HepG2 (cell line): ENCODE results near the gene STMND1. TPM values are rescaled to one million over a fixed set of nuclear protein-coding genes. Genes with fewer than 3 reads are reported as not detected.
A peak's percentile ranks its signal among the peaks of the same experiment; 100 is the strongest.

Experiments
- ATAC-seq: fragments of 200-7000 bp; cut with Tn5 transposase; 3 replicates; pipeline ENCODE4 v1.9.1; 2020; ENCODE audit warnings: mild to moderate bottlenecking, moderate library complexity
- BruUV-seq: library from RNA; stranded (reverse); fragments of 400-500 nt; replicated peaks from 2 replicates; lab custom pipeline; 2021; lab: Mats Ljungman, UMichigan
- CTCF ChIA-PET: fragments of 300-600 bp; formaldehyde crosslinking; extraction: SDS; loops from one replicate; lab custom pipeline; 2021; ENCODE audit warnings: low total read pairs, inconsistent platforms, low intra/inter-chr PET ratio; lab: Yijun Ruan, JAX
- POLR2A ChIA-PET: fragments of 350-600 bp; sonication (Branson Sonifier 250); formaldehyde crosslinking; loops from one replicate; lab custom pipeline; 2020; ENCODE audit warnings: antibody characterized with exemption, inconsistent platforms; lab: Yijun Ruan, JAX
- DNase-seq: peaks from one replicate; pipeline ENCODE4 v3.0.0-alpha.2; 2015; ENCODE audit warnings: low spot score
- FAIRE-seq: peaks from 3 replicates; lab custom pipeline; 2011; peaks lifted over from hg19 to GRCh38; lab: Jason Lieb, UNC
- H2AFZ ChIP-seq: one replicate; pipeline ENCODE4 v1.6.1; 2011; ENCODE audit warnings: low read length, inconsistent platforms
- H3K27ac ChIP-seq: fragments of 300-600 bp; 3 replicates; pipeline ENCODE4 v1.8.0; 2011; ENCODE audit warnings: mixed run types, mild to moderate bottlenecking, mixed read lengths, low read length, inconsistent platforms; ENCODE audit not compliant: insufficient read depth; ENCODE audit errors: extremely low read length
- H3K27me3 ChIP-seq, 2 experiments: fragments of 200-600 bp in 1 of 2; 2 replicates in 1 of 2; 3 replicates in 1 of 2; pipeline versions ENCODE4 v1.6.0 to v1.8.0; 2011; ENCODE audit warnings: low read length in 2 of 2, mild to moderate bottlenecking in 2 of 2, moderate library complexity in 2 of 2, inconsistent platforms in 1 of 2; ENCODE audit not compliant: insufficient read depth in 2 of 2, control insufficient read depth in 1 of 2
- H3K36me3 ChIP-seq, 2 experiments: fragments of 200-600 bp in 1 of 2; replicated peaks in 1 of 2; 2 replicates in 1 of 2; 3 replicates in 1 of 2; pipeline versions ENCODE4 v1.5.1 to v1.8.0; 2011; ENCODE audit warnings: low read length in 2 of 2, inconsistent platforms in 1 of 2; ENCODE audit not compliant: insufficient read depth in 2 of 2, control insufficient read depth in 1 of 2
- H3K4me1 ChIP-seq: 2 replicates; pipeline ENCODE4 v1.5.1; 2012; ENCODE audit warnings: low read length, inconsistent platforms; ENCODE audit not compliant: insufficient read depth
- H3K4me2 ChIP-seq: 2 replicates; pipeline ENCODE4 v1.6.0; 2011; ENCODE audit warnings: low read depth, low read length, inconsistent platforms
- H3K4me3 ChIP-seq, 3 experiments: fragments of 200-600 bp in 1 of 3; sonication (generic), shearing (Covaris generic) in 1 of 3; replicated peaks in 1 of 3; 2 replicates each; pipeline ENCODE4 v1.5.1; 2011 to 2016; ENCODE audit warnings: low read length in 3 of 3, inconsistent platforms in 2 of 3, low read depth in 2 of 3, mild to moderate bottlenecking in 2 of 3, control low read depth in 1 of 3, mixed read lengths in 1 of 3; ENCODE audit not compliant: insufficient read depth in 1 of 3
- H3K79me2 ChIP-seq: one replicate; pipeline ENCODE4 v1.6.1; 2011; ENCODE audit warnings: low read length, inconsistent platforms; ENCODE audit not compliant: insufficient read depth
- H3K9ac ChIP-seq: 2 replicates; pipeline ENCODE4 v1.6.0; 2011; ENCODE audit warnings: mild to moderate bottlenecking, low read depth, low read length, inconsistent platforms; ENCODE audit not compliant: insufficient read depth
- H3K9me3 ChIP-seq: 2 replicates; pipeline ENCODE4 v1.5.1; 2012; ENCODE audit warnings: mild to moderate bottlenecking, low read length
- H4K20me1 ChIP-seq: 2 replicates; pipeline ENCODE4 v1.6.0; 2011; ENCODE audit warnings: inconsistent platforms, mild to moderate bottlenecking, low read length, moderate library complexity; ENCODE audit not compliant: insufficient read depth
- ARID3A ChIP-seq: IDR thresholded peaks from 2 replicates; pipeline ENCODE4 v1.6.1; 2012; ENCODE audit warnings: low read depth, low read length, improper control_type of control experiment
- CBFB ChIP-seq: sonication (generic); formaldehyde crosslinking; IDR thresholded peaks from 2 replicates; pipeline ENCODE4 v1.4.0; 2020; ENCODE audit warnings: missing genetic modification reagents
- CTCF ChIP-seq: sonication (generic); formaldehyde crosslinking; IDR thresholded peaks from 2 replicates; pipeline ENCODE4 v1.5.0; 2020; ENCODE audit warnings: mild to moderate bottlenecking, missing genetic modification reagents, moderate library complexity
- HNF4A ChIP-seq: sonication (generic); formaldehyde crosslinking; IDR thresholded peaks from 2 replicates; pipeline ENCODE4 v1.4.0; 2020; ENCODE audit warnings: missing genetic modification reagents
- IRF9 ChIP-seq: sonication (generic); formaldehyde crosslinking; IDR thresholded peaks from 2 replicates; pipeline ENCODE4 v1.8.0; 2022; ENCODE audit warnings: missing genetic modification reagents, mild to moderate bottlenecking, borderline replicate concordance
- ISL2 ChIP-seq: sonication (generic); formaldehyde crosslinking; IDR thresholded peaks from 2 replicates; pipeline ENCODE4 v1.5.0; 2020; ENCODE audit warnings: missing genetic modification reagents
- RELA ChIP-seq: sonication (generic); formaldehyde crosslinking; IDR thresholded peaks from 2 replicates; pipeline ENCODE4 v1.4.0; 2020; ENCODE audit warnings: missing genetic modification reagents
- SRF ChIP-seq: IDR thresholded peaks from 2 replicates; pipeline ENCODE4 v1.6.1; 2011; ENCODE audit warnings: mild to moderate bottlenecking, low read depth, low read length, moderate library complexity
- ZHX2 ChIP-seq, 2 experiments: sonication (generic) in 1 of 2; formaldehyde crosslinking in 1 of 2; IDR thresholded peaks; 2 replicates each; pipeline versions ENCODE4 v1.6.1 to v1.9.0; 2014 to 2022; ENCODE audit warnings: antibody characterized with exemption in 1 of 2, borderline replicate concordance in 1 of 2, inconsistent platforms in 1 of 2, low read depth in 1 of 2, missing genetic modification reagents in 1 of 2
- ZNF264 ChIP-seq: sonication (generic); formaldehyde crosslinking; IDR thresholded peaks from 2 replicates; pipeline ENCODE4 v1.4.0; 2020; ENCODE audit warnings: missing genetic modification reagents
- ZSCAN29 ChIP-seq: sonication (generic); formaldehyde crosslinking; conservative IDR thresholded peaks from 2 replicates; pipeline ENCODE4 v1.4.0; 2020; ENCODE audit warnings: mild to moderate bottlenecking, missing genetic modification reagents
- WGBS: methylation state at CpG from one replicate; pipeline ENCODE4 v1.1.6; 2017; ENCODE audit warnings: low lambda C conversion rate; 5-methylcytosine and 5-hydroxymethylcytosine counted together
- in situ Hi-C: cut with HindIII; loops from 2 replicates; pipeline ENCODE4 v1.10.0; 2017; ENCODE audit warnings: low pct_unique_long_range_greater_than_20kb; ENCODE audit not compliant: extremely low pct_ligation_motif_present
- intact Hi-C: fragments of 100-400 bp; cut with micrococcal nuclease; formaldehyde crosslinking; loops from one replicate; pipeline ENCODE4 v1.10.0; 2022; ENCODE audit not compliant: unreplicated experiment
- polyA plus RNA-seq, 8 experiments: library from polyadenylated mRNA; depleted of rRNA in 3 of 8; stranded (reverse) in 7 of 8; unstranded in 1 of 8; fragments of >200 nt; fragmentation: Illumina TruSeq in 4 of 8; extraction: Trizol in 4 of 8; gene quantifications; 2 replicates each; pipeline versions ENCODE4 v1.2.1 to v1.2.3, GENCODE V29; 2011 to 2016; ENCODE audit warnings: low read depth in 4 of 8, missing spikeins in 1 of 8, mixed read lengths in 1 of 8; ENCODE audit not compliant: insufficient read depth in 1 of 8
- total RNA-seq, 5 experiments: library from RNA; depleted of rRNA; stranded (reverse); fragments of >200 nt; fragmentation: Illumina TruSeq; extraction: Trizol; gene quantifications; 2 replicates each; pipeline ENCODE4 v1.2.3, GENCODE V29; 2016; ENCODE audit warnings: low read depth in 1 of 5

Gene STMND1
- total and polyA plus RNA-seq, 2 of the 13 experiments (the other 11 are each of a cell fraction or from before 2014, with no cell fraction given), result not detected

- 58% methylated on average over 8 of the region's 8 CpGs for WGBS
- Histone ChIP-seq H3K79me2 (no peaks in the 10 kb centered on the region), H3K4me1 (0 out of 2 replicates have a peak, but pooled peaks cover 4% of the 10 kb centered on the region), H4K20me1 (no peaks in the 10 kb centered on the region), H2AFZ (no peak overlapping the region), H3K27me3 (peaks cover 0 to 19% of the 10 kb centered on the region in 2 experiments; a peak in 2 of 5 replicates), H3K9me3 (no peaks in the 10 kb centered on the region), H3K4me2 (no peak overlapping the region), H3K9ac (no peak overlapping the region), H3K4me3 (no peak overlapping the region), H3K27ac (no peak overlapping the region), H3K36me3 (no peaks in the 10 kb centered on the region)
- no TSS peak for BruUV-seq
- ATAC-seq (peak; percentile 68), DNase-seq (no peak), FAIRE-seq (peak; percentile 30)
- in situ Hi-C loops, result no loop called here
- POLR2A ChIA-PET, result no interaction called here
- CTCF ChIA-PET, result no interaction called here
- intact Hi-C loops, result no loop called here
- TF ChIP-seq SRF (peak; percentile 84), RELA (no peak), ISL2 (CRISPR knock-in tag) (no peak), ARID3A (no peak), ZHX2 (IDR thresholded peaks at IDR 0.05; ENCODE audit: low read depth) (no peak), ZHX2 (CRISPR knock-in tag; IDR thresholded peaks at IDR 0.05; ENCODE audit: borderline replicate concordance) (no peak), HNF4A (CRISPR knock-in tag) (no peak), CBFB (CRISPR knock-in tag) (no peak), IRF9 (CRISPR knock-in tag) (no peak), ZNF264 (no peak), CTCF (peak; percentile 22; the same call in 1 of the 2 replicates), ZSCAN29 (CRISPR knock-in tag) (no peak)
Measured at GRCh38 chr6:17103715-17104114, 1.9 kb downstream of the STMND1 start.
